A549 (cell line): ENCODE data around the gene MTO1.

Source experiments
- CBX2 ChIP-seq: fragments of 200-600 bp; sonication (generic); IDR thresholded peaks from 2 replicates; pipeline ENCODE4 v1.6.1; 2016; ENCODE audit warnings: low read depth, mild to moderate bottlenecking, borderline replicate concordance
- CBX8 ChIP-seq: fragments of 200-600 bp; sonication (generic); IDR thresholded peaks from 2 replicates; pipeline ENCODE4 v1.6.1; 2016
- CHD2 ChIP-seq: fragments of 150-350 bp; IDR thresholded peaks from 2 replicates; pipeline ENCODE4 v1.6.1; 2014; ENCODE audit warnings: low read length; ENCODE audit not compliant: partially characterized antibody
- EHMT2 ChIP-seq: fragments of 200-600 bp; sonication (generic); IDR thresholded peaks from 2 replicates; pipeline ENCODE4 v1.6.1; 2016; ENCODE audit warnings: antibody characterized with exemption, low read depth, mild to moderate bottlenecking, moderate library complexity
- EP300 ChIP-seq, 2 experiments: fragments of >200 bp; sonication (Bioruptor Twin); formaldehyde crosslinking; IDR thresholded peaks; 2 replicates in 1 of 2; 3 replicates in 1 of 2; pipeline ENCODE4 v1.6.1; 2016 to 2017
- POLR2A ChIP-seq: IDR thresholded peaks from 2 replicates; pipeline ENCODE4 v1.6.1; 2012; ENCODE audit warnings: mild to moderate bottlenecking, low read length
- POLR2AphosphoS2 ChIP-seq: conservative IDR thresholded peaks from 2 replicates; pipeline ENCODE4 v1.6.1; 2012; ENCODE audit warnings: low read length, improper control_type of control experiment, inconsistent platforms
- RAD21 ChIP-seq, 2 experiments: fragments of >200 bp in 1 of 2; sonication (Bioruptor Twin) in 1 of 2; formaldehyde crosslinking in 1 of 2; IDR thresholded peaks in 1 of 2; conservative IDR thresholded peaks in 1 of 2; 2 replicates in 1 of 2; 3 replicates in 1 of 2; pipeline ENCODE4 v1.6.1; 2012 to 2018; ENCODE audit warnings: inconsistent platforms in 1 of 2
- RCOR1 ChIP-seq: fragments of 150-350 bp; IDR thresholded peaks from 2 replicates; pipeline ENCODE4 v1.6.1; 2014; ENCODE audit warnings: antibody characterized with exemption, low read length, low read depth
- RNF2 ChIP-seq: fragments of 200-600 bp; sonication (generic); IDR thresholded peaks from 2 replicates; pipeline ENCODE4 v1.6.1; 2016; ENCODE audit warnings: low read depth, mild to moderate bottlenecking, antibody characterized with exemption, moderate library complexity, borderline replicate concordance
- TF ChIP-seq, protein P1 (sequence below): fragments of >200 bp; sonication (Bioruptor Twin); formaldehyde crosslinking; IDR thresholded peaks from 3 replicates; pipeline ENCODE4 v1.5.1; 2016
- TF ChIP-seq, protein P2 (sequence below): fragments of 200-600 bp; sonication (generic); IDR thresholded peaks from 2 replicates; pipeline ENCODE4 v1.6.1; 2016; ENCODE audit warnings: antibody characterized with exemption, mild to moderate bottlenecking, moderate library complexity
- TF ChIP-seq, protein P3 (sequence below): fragments of 250-450 bp; sonication (Bioruptor Pico); IDR thresholded peaks from 2 replicates; pipeline ENCODE4 v1.5.0; 2021; ENCODE audit warnings: mild to moderate bottlenecking, moderate library complexity, borderline replicate concordance

DNA sequence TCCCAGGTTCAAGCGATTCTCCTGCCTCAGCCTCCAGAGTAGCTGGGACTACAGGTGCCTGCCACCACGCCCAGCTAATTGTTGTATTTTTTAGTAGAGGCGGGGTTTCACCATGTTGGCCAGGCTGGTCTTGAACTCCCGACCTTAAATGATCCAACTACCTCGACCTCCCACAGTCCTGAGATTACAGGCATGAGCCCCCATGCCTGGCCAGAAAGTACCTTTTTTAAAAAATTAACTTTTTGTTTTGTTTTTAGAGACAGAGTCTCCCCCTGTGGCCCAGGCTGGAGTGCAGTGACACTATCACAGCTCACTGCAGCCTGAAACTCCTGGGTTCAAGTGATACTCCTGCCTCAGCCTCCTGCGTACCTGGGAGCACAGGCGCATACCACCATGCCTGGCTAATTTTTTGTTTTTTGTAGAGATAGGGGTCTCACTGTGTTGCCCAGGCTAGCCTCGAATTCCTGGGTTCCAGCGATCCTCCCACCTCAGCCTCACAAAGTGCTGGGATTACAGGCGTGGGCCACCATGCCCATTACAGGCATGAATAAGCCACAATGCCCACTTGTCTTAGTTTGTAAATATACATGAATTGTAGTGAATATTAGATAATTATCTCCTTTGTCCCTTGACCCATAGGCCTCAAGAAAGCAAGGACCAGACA lies 76.7 kb downstream of the MTO1 start:
- TF ChIP-seq RCOR1, result no peak
- TF ChIP-seq CBX8, result no peak
- TF ChIP-seq, protein P1, sequence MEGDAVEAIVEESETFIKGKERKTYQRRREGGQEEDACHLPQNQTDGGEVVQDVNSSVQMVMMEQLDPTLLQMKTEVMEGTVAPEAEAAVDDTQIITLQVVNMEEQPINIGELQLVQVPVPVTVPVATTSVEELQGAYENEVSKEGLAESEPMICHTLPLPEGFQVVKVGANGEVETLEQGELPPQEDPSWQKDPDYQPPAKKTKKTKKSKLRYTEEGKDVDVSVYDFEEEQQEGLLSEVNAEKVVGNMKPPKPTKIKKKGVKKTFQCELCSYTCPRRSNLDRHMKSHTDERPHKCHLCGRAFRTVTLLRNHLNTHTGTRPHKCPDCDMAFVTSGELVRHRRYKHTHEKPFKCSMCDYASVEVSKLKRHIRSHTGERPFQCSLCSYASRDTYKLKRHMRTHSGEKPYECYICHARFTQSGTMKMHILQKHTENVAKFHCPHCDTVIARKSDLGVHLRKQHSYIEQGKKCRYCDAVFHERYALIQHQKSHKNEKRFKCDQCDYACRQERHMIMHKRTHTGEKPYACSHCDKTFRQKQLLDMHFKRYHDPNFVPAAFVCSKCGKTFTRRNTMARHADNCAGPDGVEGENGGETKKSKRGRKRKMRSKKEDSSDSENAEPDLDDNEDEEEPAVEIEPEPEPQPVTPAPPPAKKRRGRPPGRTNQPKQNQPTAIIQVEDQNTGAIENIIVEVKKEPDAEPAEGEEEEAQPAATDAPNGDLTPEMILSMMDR, result no peak
- no peak for TF ChIP-seq POLR2AphosphoS2
- no peak for TF ChIP-seq RAD21 (conservative IDR thresholded peaks at IDR 0.05 in 1 of 2, IDR thresholded peaks at IDR 0.05 in 1 of 2)
- no peak for TF ChIP-seq EP300 (IDR thresholded peaks at IDR 0.05)
- TF ChIP-seq CHD2, result no peak
- TF ChIP-seq, protein P2, sequence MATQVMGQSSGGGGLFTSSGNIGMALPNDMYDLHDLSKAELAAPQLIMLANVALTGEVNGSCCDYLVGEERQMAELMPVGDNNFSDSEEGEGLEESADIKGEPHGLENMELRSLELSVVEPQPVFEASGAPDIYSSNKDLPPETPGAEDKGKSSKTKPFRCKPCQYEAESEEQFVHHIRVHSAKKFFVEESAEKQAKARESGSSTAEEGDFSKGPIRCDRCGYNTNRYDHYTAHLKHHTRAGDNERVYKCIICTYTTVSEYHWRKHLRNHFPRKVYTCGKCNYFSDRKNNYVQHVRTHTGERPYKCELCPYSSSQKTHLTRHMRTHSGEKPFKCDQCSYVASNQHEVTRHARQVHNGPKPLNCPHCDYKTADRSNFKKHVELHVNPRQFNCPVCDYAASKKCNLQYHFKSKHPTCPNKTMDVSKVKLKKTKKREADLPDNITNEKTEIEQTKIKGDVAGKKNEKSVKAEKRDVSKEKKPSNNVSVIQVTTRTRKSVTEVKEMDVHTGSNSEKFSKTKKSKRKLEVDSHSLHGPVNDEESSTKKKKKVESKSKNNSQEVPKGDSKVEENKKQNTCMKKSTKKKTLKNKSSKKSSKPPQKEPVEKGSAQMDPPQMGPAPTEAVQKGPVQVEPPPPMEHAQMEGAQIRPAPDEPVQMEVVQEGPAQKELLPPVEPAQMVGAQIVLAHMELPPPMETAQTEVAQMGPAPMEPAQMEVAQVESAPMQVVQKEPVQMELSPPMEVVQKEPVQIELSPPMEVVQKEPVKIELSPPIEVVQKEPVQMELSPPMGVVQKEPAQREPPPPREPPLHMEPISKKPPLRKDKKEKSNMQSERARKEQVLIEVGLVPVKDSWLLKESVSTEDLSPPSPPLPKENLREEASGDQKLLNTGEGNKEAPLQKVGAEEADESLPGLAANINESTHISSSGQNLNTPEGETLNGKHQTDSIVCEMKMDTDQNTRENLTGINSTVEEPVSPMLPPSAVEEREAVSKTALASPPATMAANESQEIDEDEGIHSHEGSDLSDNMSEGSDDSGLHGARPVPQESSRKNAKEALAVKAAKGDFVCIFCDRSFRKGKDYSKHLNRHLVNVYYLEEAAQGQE, result no peak
- no peak for TF ChIP-seq POLR2A
- no peak for TF ChIP-seq RNF2
- no peak for TF ChIP-seq EHMT2
- TF ChIP-seq, protein P3, sequence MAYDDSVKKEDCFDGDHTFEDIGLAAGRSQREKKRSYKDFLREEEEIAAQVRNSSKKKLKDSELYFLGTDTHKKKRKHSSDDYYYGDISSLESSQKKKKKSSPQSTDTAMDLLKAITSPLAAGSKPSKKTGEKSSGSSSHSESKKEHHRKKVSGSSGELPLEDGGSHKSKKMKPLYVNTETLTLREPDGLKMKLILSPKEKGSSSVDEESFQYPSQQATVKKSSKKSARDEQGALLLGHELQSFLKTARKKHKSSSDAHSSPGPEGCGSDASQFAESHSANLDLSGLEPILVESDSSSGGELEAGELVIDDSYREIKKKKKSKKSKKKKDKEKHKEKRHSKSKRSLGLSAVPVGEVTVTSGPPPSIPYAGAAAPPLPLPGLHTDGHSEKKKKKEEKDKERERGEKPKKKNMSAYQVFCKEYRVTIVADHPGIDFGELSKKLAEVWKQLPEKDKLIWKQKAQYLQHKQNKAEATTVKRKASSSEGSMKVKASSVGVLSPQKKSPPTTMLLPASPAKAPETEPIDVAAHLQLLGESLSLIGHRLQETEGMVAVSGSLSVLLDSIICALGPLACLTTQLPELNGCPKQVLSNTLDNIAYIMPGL (CRISPR knock-in tag), result no peak
- no peak for TF ChIP-seq CBX2
